Stimulated activated CD8-positive, alpha-beta memory T cell treated with anti-CD3 and anti-CD28 coated beads, Interleukin-15, amount 100 ng/mL, for 4 hours (primary cell): ENCODE data around the gene TPST1.

ENCODE experiments used
- DNase-seq, 2 donors: peaks; one replicate each; pipeline ENCODE4 v3.0.0-alpha.2; 2020; ENCODE audit warnings: low read depth in 2 of 2

TPST1 gene

DNA sequence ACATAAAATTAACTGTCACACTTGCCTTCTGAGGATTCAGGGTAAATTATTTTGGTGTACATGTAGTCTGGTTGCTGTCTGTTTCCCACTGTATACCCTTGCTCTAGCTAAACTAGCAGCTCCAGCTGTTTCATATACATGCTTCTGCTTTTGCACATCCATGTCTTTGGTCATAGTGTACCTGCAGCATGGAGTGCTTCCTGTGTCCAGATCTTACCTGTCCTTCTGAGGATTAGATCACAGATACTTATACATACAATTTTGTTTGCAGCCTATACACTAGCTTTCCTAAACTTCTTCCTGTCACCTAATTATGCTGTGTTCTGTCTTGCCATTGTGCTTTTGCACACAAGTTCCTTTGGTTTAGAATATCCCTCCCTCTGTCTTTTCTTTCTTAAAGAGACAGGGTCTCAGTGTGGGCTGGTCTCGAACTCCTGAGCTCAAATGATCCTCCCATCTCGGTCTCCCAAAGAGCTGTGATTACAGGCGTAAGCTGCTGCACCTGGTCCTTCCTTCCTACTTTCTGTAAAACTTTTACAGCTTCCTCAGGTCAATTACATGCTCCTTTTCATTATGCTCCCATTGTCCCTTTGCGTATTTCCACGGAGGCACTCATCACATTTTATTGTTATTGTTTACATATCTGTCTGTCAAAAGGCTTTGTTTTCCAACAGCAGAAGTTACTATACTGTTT, 33.8 kb downstream of the TPST1 start:
- no peak for DNase-seq

DNA sequence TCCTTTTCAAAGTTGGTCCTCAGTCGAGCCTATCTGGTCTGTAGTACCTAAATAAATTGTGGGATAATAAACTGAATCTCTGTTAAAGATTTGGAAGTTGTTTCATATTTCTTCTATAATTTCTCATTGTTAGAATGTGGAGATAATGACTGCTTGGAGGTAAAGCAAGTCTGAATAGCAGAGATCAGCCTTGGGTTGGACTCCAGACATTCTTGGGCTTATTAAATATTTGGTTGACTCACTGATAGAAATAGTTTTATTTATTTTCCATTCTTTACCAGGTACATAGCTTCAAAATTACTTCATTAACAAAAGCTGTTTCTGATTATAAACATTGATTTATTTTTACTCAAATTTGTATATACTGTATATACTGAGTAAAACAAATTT, 34.3 kb downstream of the TPST1 start:
- no peak for DNase-seq

DNA sequence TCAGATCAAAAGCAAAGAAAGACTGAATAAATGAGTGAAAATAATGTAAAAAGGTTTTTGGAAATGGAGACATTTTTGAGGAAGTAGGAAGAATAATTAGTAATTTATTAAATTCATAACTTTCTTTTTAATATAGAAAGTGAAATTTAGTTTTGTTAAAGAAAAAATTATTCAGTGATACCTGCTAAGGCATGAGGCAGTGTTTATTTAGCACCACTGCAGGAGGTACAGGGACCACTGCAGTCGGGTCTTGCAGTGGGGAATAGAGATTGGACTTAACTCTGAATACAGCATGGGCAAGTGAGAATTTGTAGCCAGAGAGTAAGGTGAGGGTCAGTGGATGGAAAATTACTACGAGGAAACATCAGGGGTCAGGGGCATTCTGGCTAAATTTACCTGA, 39.9 kb downstream of the TPST1 start:
- no peak for DNase-seq

DNA sequence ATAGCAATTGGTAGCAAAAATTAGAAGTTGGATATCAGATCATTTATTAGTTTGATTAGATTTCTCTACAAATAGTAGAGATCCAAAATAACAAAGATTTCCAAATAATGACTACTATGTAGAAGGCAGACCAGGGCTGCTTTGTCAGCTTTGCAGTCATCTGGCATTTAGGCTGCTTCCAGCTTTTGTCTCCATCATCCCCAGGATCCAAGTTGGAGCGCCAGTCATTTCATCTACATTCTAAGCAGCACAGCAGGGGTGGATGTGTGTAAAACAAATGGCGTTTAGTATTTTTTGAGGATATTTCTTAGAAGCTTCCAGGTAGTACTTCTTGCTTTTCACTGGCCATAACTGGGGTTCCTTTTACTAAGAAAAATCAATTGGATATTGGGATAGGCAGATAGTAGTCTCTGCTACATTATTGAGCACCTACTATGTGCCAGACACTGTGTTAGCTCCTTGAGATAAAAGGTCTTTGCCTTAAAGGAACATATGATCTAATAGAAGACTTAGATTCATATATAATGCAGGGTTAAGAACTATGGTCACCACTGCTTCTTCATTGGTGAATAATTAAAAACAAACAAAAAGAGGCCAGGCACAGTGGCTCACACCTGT, 41.5 kb downstream of the TPST1 start:
- no peak for DNase-seq

DNA sequence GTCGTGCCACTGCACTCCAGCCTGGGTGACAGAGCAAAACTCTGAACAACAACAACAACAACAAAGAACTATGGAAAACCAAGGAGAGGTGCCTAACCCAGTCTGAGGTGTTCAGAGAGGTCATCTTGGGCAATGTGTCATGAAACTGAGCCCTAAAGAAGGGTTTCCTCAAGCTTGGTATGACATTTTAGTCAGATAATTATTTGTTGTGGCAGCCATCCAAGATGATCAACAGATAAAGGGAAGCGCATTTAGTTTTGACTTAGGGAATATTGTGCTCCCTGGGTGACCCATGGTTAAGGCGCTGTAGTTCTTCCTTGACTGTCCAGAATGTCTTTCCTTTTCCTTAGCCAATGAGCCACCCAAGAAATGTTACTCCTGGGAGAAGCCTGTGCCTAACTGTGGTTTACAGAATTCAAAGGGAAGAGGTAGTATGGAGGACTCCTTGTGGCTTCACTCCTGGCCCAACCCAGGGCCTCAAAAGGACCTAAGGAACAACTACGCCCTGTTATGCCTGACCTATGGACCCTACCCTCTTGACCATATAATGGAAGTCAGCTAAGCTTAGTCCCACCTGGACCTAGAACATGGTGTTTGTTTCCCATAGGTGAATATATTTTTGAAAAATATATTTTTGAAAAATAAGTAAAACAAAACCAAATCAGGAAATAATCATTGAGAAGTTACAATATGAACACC, 42.4 kb downstream of the TPST1 start:
- no peak for DNase-seq

DNA sequence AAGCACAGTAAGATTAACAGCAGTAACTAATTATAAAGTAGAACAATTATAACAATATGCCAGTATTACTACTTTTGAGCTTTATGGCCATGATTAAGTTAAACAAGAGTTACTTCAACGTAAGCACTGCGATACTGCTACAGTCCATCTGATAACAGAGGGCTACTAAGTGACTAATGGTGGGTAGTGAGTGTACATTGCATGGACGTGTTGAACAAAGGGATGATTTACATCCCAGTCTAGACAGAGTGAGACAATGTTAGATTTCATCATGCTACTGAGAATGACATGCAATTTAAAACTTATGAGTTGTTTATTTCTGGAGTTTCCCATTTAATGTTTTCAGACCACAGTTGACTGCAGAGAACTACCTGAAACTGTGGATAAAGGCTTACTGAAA, 45.6 kb downstream of the TPST1 start:
- no peak for DNase-seq

DNA sequence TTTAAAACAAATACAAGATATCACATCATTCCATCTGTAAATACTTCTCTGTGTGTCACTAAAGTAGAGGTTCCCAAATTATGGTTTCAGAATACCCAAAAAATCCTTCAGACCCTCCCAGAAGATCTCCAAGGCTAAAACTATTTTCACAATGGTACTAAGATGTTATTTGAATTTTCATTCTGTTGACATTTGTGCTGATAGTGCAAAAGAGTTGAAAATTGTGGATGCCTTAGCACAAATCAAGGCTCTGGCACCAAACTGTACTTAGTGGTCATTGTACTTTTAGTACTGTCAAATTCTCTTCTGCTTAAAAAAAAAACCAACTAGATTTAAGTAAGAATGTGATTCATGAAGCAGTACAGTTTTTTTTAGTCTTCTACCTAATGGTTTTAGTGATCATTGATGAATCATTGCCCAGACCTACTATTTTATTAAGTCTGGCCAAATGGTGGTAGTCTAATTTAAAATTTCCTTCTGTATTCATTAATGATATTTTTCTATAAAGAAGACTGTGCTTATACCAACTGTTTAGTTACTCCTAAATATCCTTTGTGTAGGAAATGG, 50.5 kb downstream of the TPST1 start:
- DNase-seq = no peak

DNA sequence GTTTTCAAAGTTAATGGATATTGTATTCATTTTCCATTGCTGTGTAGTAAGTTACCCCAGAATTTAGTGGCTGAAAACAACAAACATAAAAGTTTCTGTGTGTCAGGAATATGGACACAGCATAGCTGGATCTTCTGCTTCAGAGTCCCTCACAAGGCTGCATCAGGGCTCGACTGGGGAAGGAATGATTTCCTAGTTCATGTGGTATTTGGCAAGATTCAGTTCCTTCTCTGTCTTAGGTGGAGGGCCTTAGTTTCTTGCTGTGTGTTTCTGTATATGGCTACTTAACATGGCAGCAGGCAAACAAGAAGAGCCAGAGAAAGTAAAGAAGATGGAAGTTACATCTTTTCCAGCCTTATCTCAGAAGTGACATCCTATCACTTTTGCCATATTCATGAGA, 51.1 kb downstream of the TPST1 start:
- DNase-seq = no peak

DNA sequence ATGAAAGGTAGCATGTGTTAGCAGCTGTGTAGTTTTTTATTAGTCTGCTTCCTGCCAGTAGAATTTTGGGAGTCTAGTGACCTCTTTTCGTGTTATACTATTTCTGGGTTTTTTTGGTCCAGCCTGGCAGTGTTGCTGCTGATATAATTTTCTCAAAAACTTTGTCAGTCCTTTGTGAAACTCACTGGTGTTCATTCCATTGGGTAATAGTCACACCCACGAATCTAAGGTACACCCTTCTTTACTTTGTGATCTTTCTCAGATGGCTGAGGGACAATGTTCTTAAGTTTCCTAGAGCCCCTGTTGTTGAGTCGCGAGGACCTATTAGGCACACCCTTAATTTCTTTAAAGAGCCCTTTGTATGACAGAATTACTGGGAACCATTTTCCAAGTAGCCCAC, 52.3 kb downstream of the TPST1 start:
- no peak for DNase-seq

DNA sequence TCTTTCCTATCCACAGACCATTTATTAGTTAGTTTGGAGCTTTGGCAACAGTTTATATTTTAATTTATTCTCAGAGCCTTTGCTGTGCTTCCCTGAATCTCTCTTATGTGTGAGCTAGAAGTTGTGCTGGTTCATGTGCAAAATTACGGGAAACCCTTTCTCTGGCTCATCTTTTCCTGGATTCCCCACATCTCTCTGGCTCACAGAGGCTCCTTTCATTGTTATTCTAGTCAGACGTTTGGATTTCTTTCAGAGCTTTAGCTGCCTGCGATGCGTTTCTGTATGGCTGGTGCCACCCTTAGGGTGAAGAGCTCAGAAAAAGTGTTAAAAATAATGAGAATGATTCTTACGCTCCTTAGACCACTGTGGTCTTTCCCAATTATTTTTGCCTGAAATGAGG, 53.3 kb downstream of the TPST1 start:
- no peak for DNase-seq

DNA sequence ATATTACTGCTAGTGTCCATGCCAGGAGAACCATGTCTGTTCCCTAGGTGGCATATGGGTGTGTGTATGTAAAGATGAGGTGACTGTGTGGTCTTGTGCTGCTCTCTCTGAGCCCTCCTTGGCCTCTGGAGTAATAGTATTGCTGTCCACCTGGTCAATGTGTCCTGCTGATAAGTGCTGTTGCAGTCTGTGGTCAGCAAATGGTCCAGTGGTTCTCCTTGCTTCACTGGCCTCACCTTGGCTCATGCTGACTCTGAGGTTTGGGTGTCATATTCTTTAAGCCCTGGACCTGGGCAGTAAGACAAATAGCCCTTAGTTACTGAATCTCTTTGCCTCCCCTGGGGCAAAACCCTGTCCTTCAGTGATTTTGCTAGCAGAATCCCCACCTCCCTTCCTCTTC, 56.8 kb downstream of the TPST1 start:
- no peak for DNase-seq

DNA sequence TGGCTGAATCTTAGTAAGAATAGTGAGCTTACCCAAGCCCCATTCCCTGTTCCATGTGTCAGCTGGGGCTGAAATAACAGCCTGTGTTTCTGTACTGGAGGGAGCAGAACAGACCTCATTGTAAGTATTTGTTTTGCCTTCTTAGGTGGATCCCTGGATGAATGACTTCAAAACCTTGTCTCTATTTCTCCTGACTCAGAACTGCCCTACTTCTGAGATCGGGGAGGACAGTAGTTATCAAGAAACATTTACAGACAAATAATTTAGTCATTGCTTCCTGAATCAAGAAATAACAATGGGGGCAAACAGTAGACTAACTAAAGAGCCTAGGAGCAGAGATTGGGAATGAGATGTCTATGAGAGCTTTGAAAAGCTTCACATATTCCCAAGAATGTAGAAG, 58.8 kb downstream of the TPST1 start:
- DNase-seq = no peak

DNA sequence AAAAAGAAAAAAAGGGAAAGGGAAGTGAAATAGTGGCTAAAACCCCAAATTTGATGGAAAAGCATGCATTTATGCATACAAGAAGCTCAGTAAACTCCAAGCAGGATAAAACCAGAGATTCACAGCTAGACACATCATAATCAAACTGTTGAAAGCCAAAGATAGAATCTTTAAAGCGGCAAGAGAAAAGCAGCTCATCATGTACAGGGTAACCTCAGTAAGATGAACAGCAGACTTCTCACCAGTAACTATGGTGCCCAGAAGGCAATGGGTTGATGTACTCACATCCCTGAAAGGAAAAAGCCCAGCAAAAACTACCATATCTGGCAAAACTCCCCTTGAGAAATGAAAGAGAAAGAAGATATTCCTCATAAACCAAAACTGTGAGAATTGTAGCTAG, 60.4 kb downstream of the TPST1 start:
- no peak for DNase-seq

DNA sequence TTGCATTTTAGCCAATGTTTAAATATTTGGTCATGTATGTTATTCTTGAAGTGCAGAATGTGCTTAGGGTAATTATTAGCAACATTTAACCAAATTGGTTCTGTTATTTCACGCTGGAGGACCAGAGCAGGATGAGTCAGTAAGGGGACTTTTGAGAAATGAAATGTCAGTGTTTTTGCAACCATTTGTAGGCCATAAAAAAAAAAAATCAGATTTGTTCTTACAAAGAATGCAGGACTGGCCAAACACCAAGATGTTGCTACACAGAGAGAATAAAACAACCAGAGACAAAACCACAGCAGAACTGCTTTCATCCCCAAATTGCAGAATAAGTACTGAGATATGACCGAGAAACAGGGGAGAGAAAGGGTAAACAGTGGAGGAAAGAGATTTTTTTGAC, 62.1 kb downstream of the TPST1 start:
- DNase-seq = no peak

DNA sequence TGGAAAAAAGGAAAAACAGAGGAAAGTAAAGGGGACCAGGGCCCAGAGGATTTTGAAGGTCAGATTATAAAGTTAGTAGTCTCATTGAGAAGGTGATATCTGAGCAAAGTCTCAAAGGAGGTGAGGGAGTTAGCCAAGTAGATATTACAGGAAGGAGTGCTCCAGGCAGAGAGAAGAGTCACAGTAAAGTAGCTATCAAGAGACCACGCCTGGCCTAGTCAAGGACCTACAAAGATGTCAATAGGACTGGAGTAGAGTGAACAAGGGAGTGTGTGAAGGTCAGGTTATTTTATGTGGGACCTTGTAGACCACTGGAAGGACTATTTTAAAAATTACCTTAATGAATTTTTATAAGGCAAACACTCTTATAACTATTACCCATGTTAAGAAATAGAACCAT, 64.8 kb downstream of the TPST1 start:
- no peak for DNase-seq

DNA sequence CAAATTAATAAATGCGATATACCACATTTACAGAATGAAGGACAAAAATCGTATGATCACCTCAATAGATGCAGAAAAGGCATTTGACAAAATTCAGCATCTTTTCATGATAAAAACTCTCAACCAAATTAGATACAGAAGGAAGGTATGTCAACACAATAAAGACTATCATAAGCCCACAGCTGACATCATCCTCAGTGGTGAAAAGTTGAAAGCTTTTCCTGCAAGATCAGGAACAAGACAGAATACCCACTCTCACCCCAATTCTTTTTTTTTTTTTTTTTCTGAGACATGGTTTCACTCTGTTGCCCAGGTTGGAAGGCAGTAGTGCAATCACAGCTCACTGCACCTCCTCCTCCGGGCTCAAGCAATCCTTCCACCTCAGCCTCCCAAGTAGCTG, 67.2 kb downstream of the TPST1 start:
- DNase-seq = no peak

DNA sequence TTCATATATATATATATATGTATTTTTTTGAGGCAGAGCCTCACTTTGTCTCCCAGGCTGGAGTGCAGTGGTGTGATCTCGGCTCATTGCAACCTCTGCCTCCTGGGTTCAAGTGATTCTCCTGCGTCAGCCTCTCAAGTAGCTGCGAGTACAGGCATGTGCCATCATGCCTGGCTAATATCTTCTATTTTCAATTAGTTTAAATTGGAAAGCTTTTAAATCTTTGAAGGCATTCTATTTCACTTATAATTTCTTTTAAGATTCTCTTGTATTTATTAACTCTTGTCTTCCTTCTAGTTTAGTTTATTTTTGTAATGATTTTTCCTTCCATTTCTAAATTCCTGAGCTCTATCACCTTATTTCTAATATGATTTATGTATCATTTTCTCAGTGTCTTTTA, 71.2 kb downstream of the TPST1 start:
- no peak for DNase-seq

DNA sequence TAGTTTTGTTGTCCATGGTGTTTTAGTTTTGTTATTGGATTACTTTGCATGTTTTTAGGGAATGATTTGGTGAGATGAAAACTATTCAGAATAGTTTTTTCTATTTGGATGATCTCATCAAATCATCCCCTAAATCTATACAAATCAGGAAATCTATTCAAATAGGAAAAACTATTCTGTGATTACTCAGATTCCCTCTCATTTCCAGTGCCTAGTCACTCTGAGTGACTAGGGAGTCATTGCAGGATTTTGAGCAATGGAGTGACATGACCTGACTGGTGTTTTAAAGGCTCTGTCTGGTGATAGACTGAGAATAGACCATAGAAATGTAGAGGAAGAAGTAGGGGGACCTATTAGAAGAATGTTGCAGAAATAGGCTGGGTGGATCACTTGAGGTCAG, 72.4 kb downstream of the TPST1 start:
- DNase-seq = no peak

DNA sequence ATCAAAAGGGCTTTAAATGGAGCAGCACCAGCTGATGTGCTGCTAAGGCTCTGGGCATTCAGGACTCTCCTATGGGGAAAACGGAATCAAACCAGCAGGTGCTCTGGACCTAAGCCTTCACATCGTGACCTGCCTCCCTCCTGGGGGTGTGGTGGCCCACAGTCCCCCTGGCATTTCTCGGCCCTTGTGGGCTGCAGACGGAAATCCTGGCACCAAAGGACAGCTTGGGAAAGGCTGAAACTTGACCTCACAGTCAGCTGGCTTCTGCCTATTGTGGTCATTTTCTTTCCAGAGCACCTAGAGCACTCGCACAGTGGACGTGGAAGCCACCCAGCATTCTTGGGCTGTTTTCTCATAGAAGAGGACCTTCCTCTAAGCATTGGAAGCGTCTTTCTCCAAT, 74.8 kb downstream of the TPST1 start:
- DNase-seq = no peak

DNA sequence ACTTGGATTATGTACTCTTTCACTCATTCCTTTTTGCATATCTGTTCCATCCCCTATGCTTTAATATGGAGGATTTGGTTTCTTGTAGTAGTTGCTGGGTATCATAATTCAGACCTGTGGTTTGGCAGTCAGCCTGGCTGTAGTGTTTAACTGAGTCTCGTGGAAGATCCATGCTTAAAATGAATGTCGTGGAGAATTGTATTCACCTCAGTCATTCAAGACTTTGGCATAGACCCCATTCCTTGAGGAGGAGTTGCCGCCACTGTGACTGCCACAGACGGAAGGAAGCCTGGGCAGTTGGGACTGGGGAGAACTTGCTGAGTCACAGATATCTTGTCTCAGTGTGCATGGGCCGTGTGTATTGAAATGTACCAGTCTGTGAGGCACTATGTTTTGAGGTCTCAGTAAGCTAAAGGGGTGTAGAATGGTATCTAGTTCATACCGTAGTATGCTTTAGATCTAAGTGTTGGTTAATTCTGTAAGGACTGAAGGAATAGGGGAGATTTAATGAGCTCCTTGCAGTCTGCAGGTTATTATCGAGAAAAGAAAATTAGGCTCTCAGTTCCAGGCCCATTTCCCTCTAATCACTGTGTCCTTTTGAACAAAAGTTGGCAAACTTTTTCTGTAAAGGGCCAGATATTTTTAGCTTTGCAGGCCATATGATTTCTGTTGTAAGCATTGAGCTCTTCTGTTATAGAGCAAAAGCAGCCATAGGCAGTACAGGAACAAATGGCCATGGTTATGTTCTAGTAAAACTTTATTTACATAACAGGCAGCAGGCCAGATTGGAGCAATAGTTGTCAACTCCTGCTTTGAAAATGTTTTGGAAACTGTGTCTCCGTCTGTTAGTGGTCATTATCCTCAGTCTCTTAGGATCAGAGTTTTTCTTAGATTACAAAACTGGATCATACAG, 76.8 kb downstream of the TPST1 start:
- no peak for DNase-seq

DNA sequence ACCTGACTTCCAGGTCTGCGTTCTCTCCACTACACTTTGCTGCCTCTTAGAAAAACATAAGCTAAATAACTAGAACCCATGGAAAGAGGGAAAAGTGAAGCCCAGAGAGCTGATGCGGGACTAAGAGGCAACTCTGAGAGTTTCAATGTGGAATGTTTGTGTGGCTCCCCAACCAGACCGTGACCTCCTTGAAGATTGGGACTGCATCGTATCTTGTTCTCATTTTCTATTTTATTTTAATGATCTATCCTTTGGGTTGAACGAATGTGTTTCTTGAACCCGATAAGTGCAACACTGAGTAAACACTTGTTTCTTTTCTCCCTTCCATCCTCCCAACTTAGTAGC, 77.4 kb downstream of the TPST1 start:
- DNase-seq = no peak
